Measurements from ENCODE around the gene ZBTB16. TPM values are rescaled to one million over a fixed set of nuclear protein-coding genes. Genes with fewer than 3 reads are reported as not detected.
"Not testable (repeated sequence)": the region's sequence is repeated elsewhere in the genome, so short reads cannot be mapped to it uniquely, and the experiment has no call there.

The ZBTB16 gene
- total and polyA plus RNA-seq, 9 donors: 12.7 to 160 (median 68.7) TPM

DNA sequence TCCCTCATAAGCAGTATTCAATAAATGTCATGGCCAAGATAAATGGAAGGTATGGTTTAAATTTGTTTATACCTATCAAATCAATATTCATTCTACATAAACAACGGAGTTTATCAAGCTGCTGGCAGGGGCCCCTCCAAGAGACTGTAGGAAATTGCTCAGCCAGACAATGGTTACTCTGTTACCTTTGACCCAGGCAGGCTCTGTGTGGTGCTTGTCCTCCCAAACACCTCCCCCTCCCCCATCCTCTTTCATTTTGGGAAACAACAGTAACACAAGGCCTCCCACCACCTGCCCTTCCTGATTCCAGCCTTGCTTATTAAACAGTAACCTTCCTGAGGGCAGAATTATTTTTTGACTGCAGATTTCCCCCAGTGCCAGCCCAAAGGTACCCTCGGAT is 10.5 kb upstream of the ZBTB16 start:
- Histone ChIP-seq H3K36me3 (no peaks in the 10 kb centered on the region), H3K27me3 (no peaks in the 10 kb centered on the region), H3K4me3 (no peak overlapping the region), H3K27ac (no peak overlapping the region), H3K4me1 (ENCODE audit: insufficient read depth) (no peaks in the 10 kb centered on the region), H3K9me3 (no peaks in the 10 kb centered on the region)
- 85 to 96% (median 85%) methylated on average over 2 of the region's 2 CpGs for WGBS, 3 donors
- TF ChIP-seq POLR2A (IDR thresholded peaks at IDR 0.05): no peak
- TF ChIP-seq, protein P1, sequence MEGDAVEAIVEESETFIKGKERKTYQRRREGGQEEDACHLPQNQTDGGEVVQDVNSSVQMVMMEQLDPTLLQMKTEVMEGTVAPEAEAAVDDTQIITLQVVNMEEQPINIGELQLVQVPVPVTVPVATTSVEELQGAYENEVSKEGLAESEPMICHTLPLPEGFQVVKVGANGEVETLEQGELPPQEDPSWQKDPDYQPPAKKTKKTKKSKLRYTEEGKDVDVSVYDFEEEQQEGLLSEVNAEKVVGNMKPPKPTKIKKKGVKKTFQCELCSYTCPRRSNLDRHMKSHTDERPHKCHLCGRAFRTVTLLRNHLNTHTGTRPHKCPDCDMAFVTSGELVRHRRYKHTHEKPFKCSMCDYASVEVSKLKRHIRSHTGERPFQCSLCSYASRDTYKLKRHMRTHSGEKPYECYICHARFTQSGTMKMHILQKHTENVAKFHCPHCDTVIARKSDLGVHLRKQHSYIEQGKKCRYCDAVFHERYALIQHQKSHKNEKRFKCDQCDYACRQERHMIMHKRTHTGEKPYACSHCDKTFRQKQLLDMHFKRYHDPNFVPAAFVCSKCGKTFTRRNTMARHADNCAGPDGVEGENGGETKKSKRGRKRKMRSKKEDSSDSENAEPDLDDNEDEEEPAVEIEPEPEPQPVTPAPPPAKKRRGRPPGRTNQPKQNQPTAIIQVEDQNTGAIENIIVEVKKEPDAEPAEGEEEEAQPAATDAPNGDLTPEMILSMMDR (IDR thresholded peaks at IDR 0.05): no peak
- no peak for TF ChIP-seq EP300 (IDR thresholded peaks at IDR 0.05)
- DNase-seq: no peak
- intact Hi-C loops (cut with DNase I): no loop called here

DNA sequence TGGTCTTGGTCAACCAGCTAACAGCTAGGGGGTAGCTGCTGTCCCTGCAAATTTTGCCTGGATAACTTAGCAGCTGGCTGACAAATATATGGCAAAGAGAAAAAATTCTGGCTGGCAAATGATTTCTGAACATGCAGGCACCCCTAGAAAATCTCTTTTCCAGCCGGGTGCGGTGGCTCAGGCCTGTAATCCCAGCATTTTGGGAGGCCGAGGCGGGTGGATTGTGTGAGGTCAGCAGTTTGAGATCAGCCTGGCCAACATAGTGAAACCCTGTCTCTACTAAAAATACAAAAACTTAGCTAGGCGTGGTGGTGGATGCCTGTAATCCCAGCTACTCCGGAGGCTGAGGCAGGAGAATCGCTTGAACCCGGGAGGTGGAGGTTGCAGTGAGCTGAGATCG is 9.7 kb upstream of the ZBTB16 start:
- not testable (repeated sequence) for H3K9me3 ChIP-seq; H3K4me3 ChIP-seq; H3K36me3 ChIP-seq; H3K4me1 ChIP-seq (ENCODE audit: insufficient read depth); H3K27me3 ChIP-seq; DNase-seq; H3K27ac ChIP-seq
- intact Hi-C loops (cut with DNase I): loop anchor here in 1 of 4 donors (10.0 kb wide), 1 partner anchor 155 kb away; no protein-coding TSS in a partner anchor
- WGBS, 3 donors: 94 to 98% (median 96%) methylated on average over 9 of the region's 9 CpGs

DNA sequence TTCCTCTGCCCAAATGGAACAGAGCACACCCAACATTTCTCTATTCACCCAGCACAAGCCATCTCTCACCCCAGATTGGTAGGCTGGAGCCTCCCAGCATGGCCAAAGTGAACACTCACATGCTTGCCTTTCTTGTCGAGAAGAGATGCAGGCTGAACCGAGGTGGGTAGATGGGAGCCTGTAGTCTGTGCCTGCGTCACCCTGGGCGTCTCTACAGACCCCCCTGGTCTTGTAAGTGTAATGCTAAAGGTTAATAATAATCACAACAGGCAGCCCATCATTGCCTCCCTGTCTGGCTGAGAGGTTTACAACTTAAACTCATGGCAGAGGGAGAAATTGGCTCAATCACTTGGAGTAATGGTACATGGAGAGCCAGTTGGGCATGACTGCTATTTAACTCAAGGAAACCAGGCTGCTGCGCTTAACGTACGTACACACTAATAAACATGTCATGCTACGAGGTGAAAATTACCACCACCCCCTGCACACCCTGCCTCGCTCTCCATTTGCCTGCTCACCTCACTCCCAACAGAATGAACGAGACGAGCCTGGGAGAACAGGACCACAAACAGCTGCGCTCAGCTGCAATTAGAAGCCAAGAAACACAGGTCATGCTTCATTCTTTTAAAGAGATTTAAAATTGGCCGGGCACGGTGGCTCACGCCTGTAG is 9.1 kb upstream of the ZBTB16 start:
- TF ChIP-seq POLR2A (IDR thresholded peaks at IDR 0.05): no peak
- Histone ChIP-seq H3K36me3 (no peaks in the 10 kb centered on the region), H3K4me1 (ENCODE audit: insufficient read depth) (no peaks in the 10 kb centered on the region), H3K27me3 (no peaks in the 10 kb centered on the region), H3K4me3 (no peak overlapping the region), H3K27ac (no peak overlapping the region), H3K9me3 (no peaks in the 10 kb centered on the region)
- 49 to 59% (median 53%) methylated on average over 15 of the region's 15 CpGs for WGBS, 3 donors
- intact Hi-C loops (cut with DNase I): loop anchor here in 1 of 4 donors (10.0 kb wide), 1 partner anchor 156 kb away; no protein-coding TSS in a partner anchor
- no peak for DNase-seq

DNA sequence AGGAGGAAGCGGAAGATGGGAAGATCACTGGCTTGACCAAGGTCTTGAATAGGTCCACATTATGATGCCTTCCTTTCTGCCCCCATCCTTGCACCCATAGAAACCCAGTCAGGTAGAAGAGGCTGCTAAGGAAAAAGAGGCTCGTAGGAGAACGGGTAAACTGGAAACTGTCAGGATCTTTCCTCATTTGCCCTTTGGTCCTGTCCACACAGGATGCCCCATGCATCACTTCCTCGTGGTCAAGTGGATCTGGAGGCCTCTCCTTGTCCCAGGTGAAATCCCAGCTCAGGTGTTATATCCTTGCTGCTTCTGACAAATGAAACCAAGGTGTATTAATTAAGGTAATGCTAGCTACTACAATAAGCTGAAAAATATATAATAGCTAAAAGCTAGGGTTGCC is 8.0 kb upstream of the ZBTB16 start:
- intact Hi-C loops (cut with DNase I): loop anchor here in 1 of 4 donors (10.0 kb wide), 1 partner anchor 157 kb away; no protein-coding TSS in a partner anchor
- WGBS, 3 donors: 86 to 90% (median 88%) methylated on average over 4 of the region's 4 CpGs
- no peak for DNase-seq

DNA sequence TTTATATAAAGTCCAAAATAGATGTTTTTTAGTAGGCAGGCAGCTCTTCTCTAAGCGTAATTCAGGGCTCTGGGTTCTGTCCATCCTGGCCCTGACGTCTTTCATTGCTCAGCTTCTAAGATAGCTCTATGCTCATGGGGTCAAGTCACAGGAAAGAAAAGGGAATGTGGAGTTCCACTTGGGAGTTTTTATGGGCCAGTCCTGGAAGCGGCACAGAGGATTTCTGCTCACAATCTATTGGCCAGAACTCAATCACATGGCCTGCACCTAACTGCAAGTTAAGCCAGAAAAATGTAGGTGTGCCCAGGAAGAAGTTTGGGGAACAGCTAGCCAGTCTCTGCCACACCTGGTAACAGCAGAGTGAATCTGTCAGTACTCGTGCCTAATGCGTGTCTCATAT is 7.4 kb upstream of the ZBTB16 start:
- no peaks in the 10 kb centered on the region for H3K4me1 ChIP-seq (ENCODE audit: insufficient read depth)
- H3K27me3 ChIP-seq: no peaks in the 10 kb centered on the region
- H3K36me3 ChIP-seq: no peaks in the 10 kb centered on the region
- WGBS, 3 donors: 76 to 88% (median 88%) methylated on average over 5 of the region's 5 CpGs
- intact Hi-C loops (cut with DNase I): loop anchor here in 1 of 4 donors (10.0 kb wide), 1 partner anchor 157 kb away; no protein-coding TSS in a partner anchor
- no peak for DNase-seq
- H3K27ac ChIP-seq: no peak overlapping the region
- H3K4me3 ChIP-seq: no peak overlapping the region
- H3K9me3 ChIP-seq: no peaks in the 10 kb centered on the region
- TF ChIP-seq POLR2A (IDR thresholded peaks at IDR 0.05): no peak
- TF ChIP-seq, protein P1 (IDR thresholded peaks at IDR 0.05): no peak
- TF ChIP-seq EP300 (IDR thresholded peaks at IDR 0.05): no peak

More for the DNA sequence above, 8.0 kb upstream of the ZBTB16 start:
- Histone ChIP-seq H3K27ac (no peak overlapping the region), H3K4me1 (ENCODE audit: insufficient read depth) (no peaks in the 10 kb centered on the region), H3K36me3 (no peaks in the 10 kb centered on the region), H3K9me3 (no peaks in the 10 kb centered on the region), H3K4me3 (no peak overlapping the region), H3K27me3 (no peaks in the 10 kb centered on the region)
- TF ChIP-seq, protein P1 (IDR thresholded peaks at IDR 0.05): no peak
- TF ChIP-seq POLR2A (IDR thresholded peaks at IDR 0.05) (no peak), EP300 (IDR thresholded peaks at IDR 0.05) (no peak)

Measured in ovary (tissue), 9 donors.